HL-60 (cell line): ENCODE data around the gene ATP10D.

Experiments
- DNase-seq, 2 experiments: peaks; one replicate each; pipeline ENCODE4 v3.0.0-alpha.2; 2010 to 2020; ENCODE audit warnings: low read depth in 1 of 2, low spot score in 1 of 2
- H3K27ac ChIP-seq: fragments of 250-450 bp; sonication (Bioruptor Pico); replicated peaks from 2 replicates; pipeline ENCODE4 v1.5.1; 2020; ENCODE audit warnings: mild to moderate bottlenecking, moderate library complexity
- H3K27me3 ChIP-seq: fragments of 250-450 bp; sonication (Bioruptor Pico); 2 replicates; pipeline ENCODE4 v1.5.1; 2021; ENCODE audit warnings: mild to moderate bottlenecking, moderate library complexity; ENCODE audit not compliant: insufficient read depth, poor library complexity, severe bottlenecking
- H3K4me3 ChIP-seq: replicated peaks from 2 replicates; pipeline ENCODE4 v1.5.1; 2011; ENCODE audit warnings: mild to moderate bottlenecking, control low read depth, low read length; ENCODE audit not compliant: insufficient read depth
- GABPA ChIP-seq: IDR thresholded peaks from 2 replicates; pipeline ENCODE4 v1.6.1; 2012; ENCODE audit warnings: low read depth
- POLR2AphosphoS5 ChIP-seq: IDR thresholded peaks from 2 replicates; pipeline ENCODE4 v1.6.1; 2012; ENCODE audit warnings: low read depth
- SPI1 ChIP-seq: IDR thresholded peaks from 2 replicates; pipeline ENCODE4 v1.6.1; 2012; ENCODE audit warnings: low read depth, mild to moderate bottlenecking, borderline replicate concordance
- TF ChIP-seq, protein P1 (sequence below): IDR thresholded peaks from one replicate; pipeline ENCODE4 v1.5.1; 2011; ENCODE audit warnings: low read length, control low read depth, inconsistent platforms; ENCODE audit not compliant: insufficient read depth
- TF ChIP-seq, protein P2 (sequence below): IDR thresholded peaks from 2 replicates; pipeline ENCODE4 v1.6.1; 2012; ENCODE audit warnings: low read depth; ENCODE audit not compliant: insufficient replicate concordance

Gene ATP10D

DNA sequence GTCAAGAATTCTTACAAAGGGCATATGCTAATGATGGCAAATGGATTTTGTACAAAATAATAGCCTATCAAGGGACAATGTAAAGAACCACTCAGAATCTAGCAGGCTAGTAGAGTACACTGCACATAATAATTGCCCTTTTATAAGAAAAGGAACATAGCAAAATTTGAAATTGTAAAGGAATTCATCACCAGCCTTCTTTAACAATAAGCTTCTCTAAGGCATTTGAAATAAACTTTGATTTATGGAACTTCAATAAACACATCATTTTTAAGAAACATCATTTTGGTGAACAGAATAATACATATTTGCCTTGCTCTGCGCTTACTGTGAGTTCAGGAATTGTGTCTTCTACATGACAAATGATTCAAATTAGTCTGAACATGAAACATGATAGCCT is 9.7 kb upstream of the ATP10D start:
- no peak overlapping the region for H3K27ac ChIP-seq
- H3K4me3 ChIP-seq, result no peak overlapping the region
- DNase-seq, result no peak
- no peaks in the 10 kb centered on the region for H3K27me3 ChIP-seq
- TF ChIP-seq GABPA (no peak), POLR2AphosphoS5 (no peak), SPI1 (no peak)
- TF ChIP-seq, protein P1, sequence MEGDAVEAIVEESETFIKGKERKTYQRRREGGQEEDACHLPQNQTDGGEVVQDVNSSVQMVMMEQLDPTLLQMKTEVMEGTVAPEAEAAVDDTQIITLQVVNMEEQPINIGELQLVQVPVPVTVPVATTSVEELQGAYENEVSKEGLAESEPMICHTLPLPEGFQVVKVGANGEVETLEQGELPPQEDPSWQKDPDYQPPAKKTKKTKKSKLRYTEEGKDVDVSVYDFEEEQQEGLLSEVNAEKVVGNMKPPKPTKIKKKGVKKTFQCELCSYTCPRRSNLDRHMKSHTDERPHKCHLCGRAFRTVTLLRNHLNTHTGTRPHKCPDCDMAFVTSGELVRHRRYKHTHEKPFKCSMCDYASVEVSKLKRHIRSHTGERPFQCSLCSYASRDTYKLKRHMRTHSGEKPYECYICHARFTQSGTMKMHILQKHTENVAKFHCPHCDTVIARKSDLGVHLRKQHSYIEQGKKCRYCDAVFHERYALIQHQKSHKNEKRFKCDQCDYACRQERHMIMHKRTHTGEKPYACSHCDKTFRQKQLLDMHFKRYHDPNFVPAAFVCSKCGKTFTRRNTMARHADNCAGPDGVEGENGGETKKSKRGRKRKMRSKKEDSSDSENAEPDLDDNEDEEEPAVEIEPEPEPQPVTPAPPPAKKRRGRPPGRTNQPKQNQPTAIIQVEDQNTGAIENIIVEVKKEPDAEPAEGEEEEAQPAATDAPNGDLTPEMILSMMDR, result no peak
- TF ChIP-seq, protein P2, sequence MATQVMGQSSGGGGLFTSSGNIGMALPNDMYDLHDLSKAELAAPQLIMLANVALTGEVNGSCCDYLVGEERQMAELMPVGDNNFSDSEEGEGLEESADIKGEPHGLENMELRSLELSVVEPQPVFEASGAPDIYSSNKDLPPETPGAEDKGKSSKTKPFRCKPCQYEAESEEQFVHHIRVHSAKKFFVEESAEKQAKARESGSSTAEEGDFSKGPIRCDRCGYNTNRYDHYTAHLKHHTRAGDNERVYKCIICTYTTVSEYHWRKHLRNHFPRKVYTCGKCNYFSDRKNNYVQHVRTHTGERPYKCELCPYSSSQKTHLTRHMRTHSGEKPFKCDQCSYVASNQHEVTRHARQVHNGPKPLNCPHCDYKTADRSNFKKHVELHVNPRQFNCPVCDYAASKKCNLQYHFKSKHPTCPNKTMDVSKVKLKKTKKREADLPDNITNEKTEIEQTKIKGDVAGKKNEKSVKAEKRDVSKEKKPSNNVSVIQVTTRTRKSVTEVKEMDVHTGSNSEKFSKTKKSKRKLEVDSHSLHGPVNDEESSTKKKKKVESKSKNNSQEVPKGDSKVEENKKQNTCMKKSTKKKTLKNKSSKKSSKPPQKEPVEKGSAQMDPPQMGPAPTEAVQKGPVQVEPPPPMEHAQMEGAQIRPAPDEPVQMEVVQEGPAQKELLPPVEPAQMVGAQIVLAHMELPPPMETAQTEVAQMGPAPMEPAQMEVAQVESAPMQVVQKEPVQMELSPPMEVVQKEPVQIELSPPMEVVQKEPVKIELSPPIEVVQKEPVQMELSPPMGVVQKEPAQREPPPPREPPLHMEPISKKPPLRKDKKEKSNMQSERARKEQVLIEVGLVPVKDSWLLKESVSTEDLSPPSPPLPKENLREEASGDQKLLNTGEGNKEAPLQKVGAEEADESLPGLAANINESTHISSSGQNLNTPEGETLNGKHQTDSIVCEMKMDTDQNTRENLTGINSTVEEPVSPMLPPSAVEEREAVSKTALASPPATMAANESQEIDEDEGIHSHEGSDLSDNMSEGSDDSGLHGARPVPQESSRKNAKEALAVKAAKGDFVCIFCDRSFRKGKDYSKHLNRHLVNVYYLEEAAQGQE, result no peak

DNA sequence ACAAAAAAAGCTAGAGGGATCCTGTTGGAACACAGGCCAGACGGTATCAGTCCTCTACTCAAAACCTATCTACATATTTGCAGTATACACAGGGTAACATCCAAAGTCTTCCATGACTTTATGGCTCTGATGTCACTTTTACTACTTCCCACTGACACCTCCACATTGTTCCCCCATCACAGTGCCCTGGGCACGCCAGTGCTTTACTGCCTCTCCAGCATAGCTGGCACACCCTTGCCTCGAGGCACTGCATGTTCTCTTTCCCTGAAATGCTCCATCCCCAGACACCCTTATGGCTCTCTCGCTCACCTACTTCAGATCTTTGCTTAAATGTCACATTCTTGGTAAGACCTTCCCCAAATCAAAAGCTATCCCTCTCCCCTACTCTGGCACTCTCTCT is 6.3 kb upstream of the ATP10D start:
- no peak for DNase-seq
- H3K27ac ChIP-seq, result no peak overlapping the region
- H3K27me3 ChIP-seq, result no peaks in the 10 kb centered on the region
- H3K4me3 ChIP-seq, result no peak overlapping the region
- TF ChIP-seq, protein P1, result no peak
- TF ChIP-seq SPI1 (no peak), POLR2AphosphoS5 (no peak), GABPA (no peak)
- TF ChIP-seq, protein P2, result no peak

GRCh38 chr4:47482326-47482725 is 2.7 kb upstream of the ATP10D start:
- no peak for DNase-seq
- Histone ChIP-seq H3K27ac (no peak overlapping the region), H3K27me3 (no peaks in the 10 kb centered on the region), H3K4me3 (no peak overlapping the region)
- TF ChIP-seq GABPA (no peak), SPI1 (no peak), POLR2AphosphoS5 (no peak)
- TF ChIP-seq, protein P2, result no peak
- TF ChIP-seq, protein P1, result no peak
